ENCODE data around the gene PRKRIP1. TPM values are rescaled to one million over a fixed set of nuclear protein-coding genes. Genes with fewer than 3 reads are reported as not detected.
"Not testable (repeated sequence)": the region's sequence is repeated elsewhere in the genome, so short reads cannot be mapped to it uniquely, and the experiment has no call there.

The PRKRIP1 gene
- total RNA-seq, 2 donors from 2014 or later = 15.1 to 19.4 TPM

DNA sequence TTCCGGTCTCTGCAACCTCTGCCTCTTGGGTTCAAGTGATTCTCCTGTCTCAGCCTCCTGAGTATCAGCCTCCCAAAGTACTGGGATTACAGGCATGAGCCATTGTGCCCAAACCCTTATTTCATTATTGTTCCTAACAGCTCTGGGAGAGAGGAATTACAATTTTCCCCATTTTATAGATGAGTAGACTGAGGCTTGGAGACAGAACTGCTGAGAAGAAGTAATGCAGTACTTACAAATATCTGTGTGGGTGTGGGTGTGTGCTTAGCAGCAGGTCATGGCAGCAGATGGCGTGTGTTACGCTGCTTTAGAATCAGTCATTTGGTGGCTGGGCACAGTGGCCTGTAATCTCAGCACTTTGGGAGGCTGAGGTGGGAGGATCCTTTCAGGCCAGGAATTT is 7.4 kb downstream of the PRKRIP1 start:
- no peaks in the 10 kb centered on the region for H3K9me3 ChIP-seq
- no peak overlapping the region for H3K4me3 ChIP-seq
- TF ChIP-seq, protein P1, sequence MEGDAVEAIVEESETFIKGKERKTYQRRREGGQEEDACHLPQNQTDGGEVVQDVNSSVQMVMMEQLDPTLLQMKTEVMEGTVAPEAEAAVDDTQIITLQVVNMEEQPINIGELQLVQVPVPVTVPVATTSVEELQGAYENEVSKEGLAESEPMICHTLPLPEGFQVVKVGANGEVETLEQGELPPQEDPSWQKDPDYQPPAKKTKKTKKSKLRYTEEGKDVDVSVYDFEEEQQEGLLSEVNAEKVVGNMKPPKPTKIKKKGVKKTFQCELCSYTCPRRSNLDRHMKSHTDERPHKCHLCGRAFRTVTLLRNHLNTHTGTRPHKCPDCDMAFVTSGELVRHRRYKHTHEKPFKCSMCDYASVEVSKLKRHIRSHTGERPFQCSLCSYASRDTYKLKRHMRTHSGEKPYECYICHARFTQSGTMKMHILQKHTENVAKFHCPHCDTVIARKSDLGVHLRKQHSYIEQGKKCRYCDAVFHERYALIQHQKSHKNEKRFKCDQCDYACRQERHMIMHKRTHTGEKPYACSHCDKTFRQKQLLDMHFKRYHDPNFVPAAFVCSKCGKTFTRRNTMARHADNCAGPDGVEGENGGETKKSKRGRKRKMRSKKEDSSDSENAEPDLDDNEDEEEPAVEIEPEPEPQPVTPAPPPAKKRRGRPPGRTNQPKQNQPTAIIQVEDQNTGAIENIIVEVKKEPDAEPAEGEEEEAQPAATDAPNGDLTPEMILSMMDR (IDR thresholded peaks at IDR 0.05) = no peak
- H3K27me3 ChIP-seq = no peaks in the 10 kb centered on the region
- no peak overlapping the region for H3K27ac ChIP-seq
- H3K36me3 ChIP-seq = peaks cover 16% of the 10 kb centered on the region
- intact Hi-C loops (cut with DNase I) = loop anchor here (10.0 kb wide), 1 partner anchor 61 kb away; the partner anchor contains the start of genes ALKBH4 and LRWD1
- no peak overlapping the region for H3K9ac ChIP-seq (ENCODE audit: low read depth in 2 of 2, low read length in 2 of 2)
- DNase-seq = no peak
- no peaks in the 10 kb centered on the region for H3K4me1 ChIP-seq

DNA sequence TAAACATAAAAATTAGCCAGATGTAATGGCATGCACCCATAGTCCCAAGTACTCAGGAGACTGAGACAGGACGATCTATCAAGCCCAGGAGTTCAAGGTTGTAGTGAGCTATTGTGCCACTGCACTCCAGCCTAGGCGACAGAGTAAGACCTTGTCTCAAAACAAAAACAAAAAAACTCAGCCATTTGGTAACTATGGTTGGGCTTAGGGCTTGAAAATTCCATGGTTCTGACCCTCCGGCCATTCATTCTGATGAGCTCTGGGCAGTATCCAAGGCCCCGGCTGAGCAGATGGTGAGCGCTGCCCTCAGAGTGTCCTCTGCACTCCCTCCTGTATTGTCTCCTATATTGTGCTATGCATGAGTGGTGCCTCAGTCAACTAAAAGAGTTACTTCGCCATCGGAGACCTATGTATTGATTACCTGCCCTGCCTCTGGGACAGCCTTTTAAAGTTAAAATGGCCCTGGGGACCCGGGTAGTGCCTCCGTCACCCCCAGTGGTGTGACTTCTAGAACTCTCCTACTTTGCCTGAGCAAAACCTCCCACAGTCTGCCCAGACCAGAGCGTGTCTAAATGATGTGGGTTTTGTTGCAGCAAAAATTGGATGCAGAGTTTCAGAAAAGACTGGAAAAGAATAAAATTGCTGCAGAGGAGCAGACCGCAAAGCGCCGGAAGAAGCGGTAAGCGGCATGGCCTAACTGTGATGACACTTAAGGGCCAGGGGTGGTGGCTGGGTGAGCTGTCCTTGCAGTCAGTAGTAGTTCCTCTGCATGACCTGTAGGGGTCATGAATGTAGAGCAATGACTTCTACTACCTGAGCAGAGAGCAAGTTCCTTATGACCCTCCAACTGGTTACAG is 8.1 kb downstream of the PRKRIP1 start:
- H3K36me3 ChIP-seq = peaks cover 18% of the 10 kb centered on the region
- H3K9me3 ChIP-seq = no peaks in the 10 kb centered on the region
- TF ChIP-seq, protein P1 (IDR thresholded peaks at IDR 0.05) = peak; percentile 72
- intact Hi-C loops (cut with DNase I) = loop anchor here (10.0 kb wide), 1 partner anchor 61 kb away; the partner anchor contains the start of genes ALKBH4 and LRWD1
- H3K27me3 ChIP-seq = no peaks in the 10 kb centered on the region
- H3K9ac ChIP-seq (ENCODE audit: low read depth in 2 of 2, low read length in 2 of 2) = no peak overlapping the region
- H3K27ac ChIP-seq = no peak overlapping the region
- peak; percentile 26 for DNase-seq
- H3K4me1 ChIP-seq = no peaks in the 10 kb centered on the region
- no peak overlapping the region for H3K4me3 ChIP-seq

DNA sequence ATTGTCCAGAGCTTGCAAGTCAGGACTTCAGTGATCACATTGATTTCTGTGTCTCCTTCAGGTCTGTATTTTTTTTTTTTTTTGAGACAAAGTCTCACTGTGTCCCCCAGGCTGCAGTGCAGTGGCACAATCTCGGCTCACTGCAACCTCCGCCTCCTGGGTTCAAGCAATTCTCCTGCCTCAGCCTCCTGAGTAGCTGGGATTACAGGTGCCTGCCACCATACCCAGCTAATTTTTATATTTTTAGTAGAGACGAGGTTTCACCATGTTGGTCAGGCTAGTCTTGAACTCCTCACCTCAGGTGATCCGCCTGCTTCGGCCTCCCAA is 8.7 kb downstream of the PRKRIP1 start:
- H3K9ac ChIP-seq (ENCODE audit: low read depth in 2 of 2, low read length in 2 of 2); H3K27ac ChIP-seq; DNase-seq; H3K9me3 ChIP-seq; H3K27me3 ChIP-seq; H3K4me3 ChIP-seq; H3K4me1 ChIP-seq: not testable (repeated sequence)
- TF ChIP-seq, protein P1 (IDR thresholded peaks at IDR 0.05) = peak; percentile 8
- H3K36me3 ChIP-seq = peaks cover 18% of the 10 kb centered on the region
- intact Hi-C loops (cut with DNase I) = loop anchor here (10.0 kb wide), 1 partner anchor 60 kb away; the partner anchor contains the start of genes ALKBH4 and LRWD1

DNA sequence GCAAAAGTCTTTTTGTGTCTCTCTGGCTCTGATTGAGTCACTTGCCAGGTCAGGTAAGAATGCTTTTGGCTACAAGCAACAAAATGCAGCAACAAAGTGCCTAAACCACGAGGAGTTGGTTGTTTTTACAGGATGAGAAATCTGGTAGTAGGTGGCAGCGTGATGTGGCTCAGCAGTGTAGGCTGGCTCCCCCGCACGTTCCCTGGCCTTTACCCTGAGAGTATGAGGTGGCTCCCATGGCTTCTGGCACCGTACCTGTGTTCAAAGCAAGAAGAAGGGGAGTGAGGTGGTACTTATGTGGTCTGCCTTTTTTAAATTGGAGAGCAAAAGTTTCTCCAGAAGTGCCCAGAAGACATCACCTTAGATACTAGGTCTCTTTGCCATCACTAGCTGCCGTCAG is 11.7 kb downstream of the PRKRIP1 start:
- Histone ChIP-seq H3K9ac (ENCODE audit: low read depth in 2 of 2, low read length in 2 of 2) (no peak overlapping the region), H3K27me3 (no peaks in the 10 kb centered on the region), H3K4me1 (no peaks in the 10 kb centered on the region), H3K27ac (no peak overlapping the region), H3K4me3 (no peak overlapping the region), H3K9me3 (no peaks in the 10 kb centered on the region), H3K36me3 (peaks cover 13% of the 10 kb centered on the region)
- intact Hi-C loops (cut with DNase I) = loop anchor here (10.0 kb wide), 1 partner anchor 57 kb away; the partner anchor contains the start of genes ALKBH4 and LRWD1
- no peak for DNase-seq
- TF ChIP-seq, protein P1 (IDR thresholded peaks at IDR 0.05) = no peak

DNA sequence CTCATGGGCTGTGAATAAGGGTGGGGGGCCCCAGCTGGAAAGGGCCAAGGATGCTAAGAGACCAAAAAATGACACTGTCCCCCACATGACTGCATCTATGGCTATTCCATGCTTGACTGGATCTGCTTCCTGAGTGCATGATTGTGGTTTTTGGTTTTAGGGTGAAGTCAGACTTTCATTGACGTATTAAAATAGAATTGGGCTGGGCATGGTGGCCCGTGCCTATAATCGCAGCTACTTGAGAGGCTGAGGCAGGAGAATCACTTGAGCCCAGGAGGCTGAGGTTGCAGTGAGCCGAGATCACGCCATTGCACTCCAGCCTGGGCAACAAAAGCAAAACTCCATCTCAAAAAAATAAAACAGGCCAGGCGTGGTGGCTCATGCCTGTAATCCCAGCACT is 12.4 kb downstream of the PRKRIP1 start:
- not testable (repeated sequence) for H3K27me3 ChIP-seq; H3K9ac ChIP-seq (ENCODE audit: low read depth in 2 of 2, low read length in 2 of 2); H3K4me1 ChIP-seq; DNase-seq; H3K4me3 ChIP-seq; H3K27ac ChIP-seq; H3K9me3 ChIP-seq
- H3K36me3 ChIP-seq = peaks cover 13% of the 10 kb centered on the region
- intact Hi-C loops (cut with DNase I) = loop anchor here (10.0 kb wide), 1 partner anchor 56 kb away; the partner anchor contains the start of genes ALKBH4 and LRWD1

DNA sequence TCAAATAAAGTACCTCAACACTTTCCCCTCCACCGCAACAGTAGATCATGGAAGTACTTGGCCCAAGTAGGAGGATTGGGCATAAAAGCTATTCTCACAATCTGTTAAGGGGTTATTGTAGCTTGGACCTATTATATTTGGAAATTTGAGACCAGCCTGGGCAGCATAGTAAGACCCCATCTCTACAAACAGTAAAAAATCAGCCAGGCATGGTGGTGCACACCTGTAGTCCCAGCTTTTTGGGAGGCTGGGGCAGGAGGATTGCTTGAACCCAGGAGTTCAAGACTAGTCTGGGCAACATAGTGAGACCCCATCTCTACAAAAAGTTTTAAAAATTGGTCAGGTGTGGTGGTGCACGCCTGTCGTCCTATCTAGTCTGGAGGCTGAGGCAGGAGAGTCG is 13.2 kb downstream of the PRKRIP1 start:
- Histone ChIP-seq H3K4me1 (no peaks in the 10 kb centered on the region), H3K9ac (ENCODE audit: low read depth in 2 of 2, low read length in 2 of 2) (no peak overlapping the region), H3K4me3 (no peak overlapping the region), H3K9me3 (no peaks in the 10 kb centered on the region), H3K27me3 (no peaks in the 10 kb centered on the region), H3K36me3 (peaks cover 13% of the 10 kb centered on the region), H3K27ac (no peak overlapping the region)
- TF ChIP-seq, protein P1 (IDR thresholded peaks at IDR 0.05) = no peak
- intact Hi-C loops (cut with DNase I) = loop anchor here (10.0 kb wide), 1 partner anchor 55 kb away; the partner anchor contains the start of genes ALKBH4 and LRWD1
- DNase-seq = no peak

All from colonic mucosa (tissue), 4 donors.